ENCODE results near the gene SLC38A11. TPM values are rescaled to one million over a fixed set of nuclear protein-coding genes. Genes with fewer than 3 reads are reported as not detected.
"Not testable (repeated sequence)": the region's sequence is repeated elsewhere in the genome, so short reads cannot be mapped to it uniquely, and the experiment has no call there.

The SLC38A11 gene
- total RNA-seq, 1 experiment from 2014 or later = not detected

DNA sequence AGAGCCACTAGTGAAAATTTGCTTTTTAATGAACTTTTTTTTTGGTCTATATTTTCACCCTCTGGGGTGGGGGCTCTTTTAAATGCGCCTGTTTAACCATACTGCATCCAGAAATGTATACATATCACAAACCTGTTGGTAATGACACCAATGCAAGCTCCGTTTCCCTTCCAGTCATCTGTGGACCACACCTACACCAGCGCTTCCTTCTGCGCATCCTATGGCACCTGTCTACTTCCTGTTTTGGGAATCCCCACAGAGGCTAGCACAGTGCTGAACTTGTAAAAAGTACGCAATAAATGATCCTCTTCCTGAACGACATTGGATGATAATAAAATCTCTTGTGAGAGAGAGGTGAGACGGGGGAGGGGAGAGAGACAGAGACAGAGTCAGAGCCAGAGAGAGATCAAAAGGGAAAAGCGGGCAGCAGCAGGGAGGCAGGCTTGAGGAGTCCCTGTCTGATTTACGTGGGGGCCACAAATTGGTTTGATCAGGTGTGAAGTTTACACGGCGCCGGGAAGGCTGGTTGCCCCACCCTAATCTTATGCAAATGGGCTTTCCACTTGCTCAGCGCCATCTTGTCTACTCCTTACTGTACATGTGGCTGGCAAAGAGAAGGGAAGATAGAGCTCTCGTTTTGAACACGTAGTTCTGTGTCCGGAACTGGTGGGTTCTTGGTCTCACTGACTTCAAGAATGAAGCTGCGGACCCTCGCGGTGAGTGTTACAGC, 38.1 kb upstream of the SLC38A11 start:
- Mint-ChIP-seq H3K36me3 (ENCODE audit: insufficient read depth, unreplicated experiment) (no peaks in the 10 kb centered on the region), H3K9me3 (ENCODE audit: unreplicated experiment) (no peaks in the 10 kb centered on the region), H3K27me3 (ENCODE audit: insufficient read depth, unreplicated experiment) (no peaks in the 10 kb centered on the region), H3K4me3 (ENCODE audit: unreplicated experiment) (no peak overlapping the region), H3K4me1 (ENCODE audit: insufficient read depth, unreplicated experiment) (peaks cover 22% of the 10 kb centered on the region), H3K27ac (ENCODE audit: low read depth, unreplicated experiment) (no peak overlapping the region)
- DNase-seq (ENCODE audit: unreplicated experiment) = no peak
- TF ChIP-seq, protein P1, sequence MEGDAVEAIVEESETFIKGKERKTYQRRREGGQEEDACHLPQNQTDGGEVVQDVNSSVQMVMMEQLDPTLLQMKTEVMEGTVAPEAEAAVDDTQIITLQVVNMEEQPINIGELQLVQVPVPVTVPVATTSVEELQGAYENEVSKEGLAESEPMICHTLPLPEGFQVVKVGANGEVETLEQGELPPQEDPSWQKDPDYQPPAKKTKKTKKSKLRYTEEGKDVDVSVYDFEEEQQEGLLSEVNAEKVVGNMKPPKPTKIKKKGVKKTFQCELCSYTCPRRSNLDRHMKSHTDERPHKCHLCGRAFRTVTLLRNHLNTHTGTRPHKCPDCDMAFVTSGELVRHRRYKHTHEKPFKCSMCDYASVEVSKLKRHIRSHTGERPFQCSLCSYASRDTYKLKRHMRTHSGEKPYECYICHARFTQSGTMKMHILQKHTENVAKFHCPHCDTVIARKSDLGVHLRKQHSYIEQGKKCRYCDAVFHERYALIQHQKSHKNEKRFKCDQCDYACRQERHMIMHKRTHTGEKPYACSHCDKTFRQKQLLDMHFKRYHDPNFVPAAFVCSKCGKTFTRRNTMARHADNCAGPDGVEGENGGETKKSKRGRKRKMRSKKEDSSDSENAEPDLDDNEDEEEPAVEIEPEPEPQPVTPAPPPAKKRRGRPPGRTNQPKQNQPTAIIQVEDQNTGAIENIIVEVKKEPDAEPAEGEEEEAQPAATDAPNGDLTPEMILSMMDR (IDR thresholded peaks at IDR 0.05; ENCODE audit: unreplicated experiment) = no peak
- CTCF ChIA-PET = interaction anchor here (0.6 to 5.8 kb wide), 25 partner anchors 13 to 1771 kb away, joined by 3 to 52 read pairs (median 4); partner anchors contain the start of genes COBLL1, SCN2A and SCN3A
- intact Hi-C loops (cut with micrococcal nuclease) = loop anchor here (1.0 to 5.0 kb wide), 3 partner anchors 211 to 299 kb away; partner anchors contain the start of gene SCN3A
- POLR2A ChIA-PET = interaction anchor here (0.9 kb wide), 1 partner anchor 211 kb away, joined by 3 read pairs; the partner anchor contains the start of gene SCN3A
- no TSS peak for BruUV-seq (replicated peaks)

DNA sequence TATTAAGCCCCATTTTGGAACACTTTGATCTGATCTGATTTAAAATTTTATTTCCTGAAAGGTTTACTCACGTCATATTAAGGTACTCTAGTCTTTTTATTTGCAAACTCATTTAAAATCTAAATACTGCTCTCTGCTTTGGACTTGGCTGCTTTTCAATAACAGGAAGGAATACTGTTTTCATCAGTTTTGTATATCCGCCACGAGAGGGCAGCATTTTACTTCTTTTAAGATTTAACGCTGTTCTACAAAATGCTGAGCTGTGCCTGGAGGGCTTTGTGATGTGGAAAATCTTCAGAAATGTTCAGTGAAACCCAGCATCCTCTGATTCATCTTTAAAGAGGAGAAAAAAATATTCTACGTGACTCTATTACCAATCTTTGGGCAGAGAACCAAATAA, 37.5 kb upstream of the SLC38A11 start:
- TF ChIP-seq, protein P1 (IDR thresholded peaks at IDR 0.05; ENCODE audit: unreplicated experiment) = peak; percentile 30
- Mint-ChIP-seq H3K4me1 (ENCODE audit: insufficient read depth, unreplicated experiment) (peaks cover 22% of the 10 kb centered on the region), H3K27ac (ENCODE audit: low read depth, unreplicated experiment) (peak overlapping the region; percentile 31)

DNA sequence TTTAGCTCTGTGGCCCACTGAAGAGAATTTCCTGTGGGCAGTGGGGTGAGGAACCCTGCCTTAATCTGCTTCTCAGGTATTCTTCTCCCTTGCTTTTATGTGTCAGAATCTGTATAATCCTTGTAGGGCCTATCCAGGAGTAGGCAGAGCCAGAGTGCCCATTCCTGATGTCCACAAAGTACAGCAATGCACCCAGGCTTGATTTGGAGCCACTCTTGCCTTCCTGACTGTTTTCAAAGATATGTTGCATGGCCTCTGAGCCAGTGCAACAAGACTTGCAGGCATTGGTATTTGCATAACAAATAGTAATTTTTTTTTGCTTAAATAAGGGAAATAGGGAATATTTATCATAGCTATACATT, 36.7 kb upstream of the SLC38A11 start:
- Mint-ChIP-seq H3K4me1 (ENCODE audit: insufficient read depth, unreplicated experiment) (peaks cover 22% of the 10 kb centered on the region), H3K27ac (ENCODE audit: low read depth, unreplicated experiment) (peak overlapping the region; percentile 77)
- H3K27me3 Mint-ChIP-seq (ENCODE audit: insufficient read depth, unreplicated experiment); BruUV-seq (replicated peaks); H3K4me3 Mint-ChIP-seq (ENCODE audit: unreplicated experiment); DNase-seq (ENCODE audit: unreplicated experiment); H3K9me3 Mint-ChIP-seq (ENCODE audit: unreplicated experiment); H3K36me3 Mint-ChIP-seq (ENCODE audit: insufficient read depth, unreplicated experiment): not testable (repeated sequence)
- POLR2A ChIA-PET = interaction anchor here (0.7 to 2.0 kb wide), 6 partner anchors 25 to 1121 kb away, joined by 3 to 10 read pairs (median 4); partner anchors contain the start of gene COBLL1
- intact Hi-C loops (cut with micrococcal nuclease) = loop anchor here (2.0 to 5.0 kb wide), 2 partner anchors 255 to 301 kb away; no protein-coding TSS in a partner anchor
- CTCF ChIA-PET = interaction anchor here (0.6 to 5.8 kb wide), 22 partner anchors 16 to 1610 kb away, joined by 3 to 52 read pairs (median 4); partner anchors contain the start of gene SCN3A

More for the DNA sequence above, 37.5 kb upstream of the SLC38A11 start:
- no peak overlapping the region for H3K4me3 Mint-ChIP-seq (ENCODE audit: unreplicated experiment)
- peak; percentile 87 for DNase-seq (ENCODE audit: unreplicated experiment)
- no peaks in the 10 kb centered on the region for H3K27me3 Mint-ChIP-seq (ENCODE audit: insufficient read depth, unreplicated experiment)
- CTCF ChIA-PET = interaction anchor here (0.6 to 5.8 kb wide), 27 partner anchors 17 to 903 kb away, joined by 3 to 52 read pairs (median 4); partner anchors contain the start of genes COBLL1, SCN2A and SCN3A
- POLR2A ChIA-PET = interaction anchor here (0.9 to 1.8 kb wide), 2 partner anchors 151 to 211 kb away, joined by 3 to 6 read pairs; partner anchors contain the start of genes COBLL1 and SCN3A
- intact Hi-C loops (cut with micrococcal nuclease) = loop anchor here (1.0 to 5.0 kb wide), 3 partner anchors 211 to 300 kb away; partner anchors contain the start of gene SCN3A
- H3K36me3 Mint-ChIP-seq (ENCODE audit: insufficient read depth, unreplicated experiment) = no peaks in the 10 kb centered on the region
- H3K9me3 Mint-ChIP-seq (ENCODE audit: unreplicated experiment) = no peaks in the 10 kb centered on the region
- no TSS peak for BruUV-seq (replicated peaks)

DNA sequence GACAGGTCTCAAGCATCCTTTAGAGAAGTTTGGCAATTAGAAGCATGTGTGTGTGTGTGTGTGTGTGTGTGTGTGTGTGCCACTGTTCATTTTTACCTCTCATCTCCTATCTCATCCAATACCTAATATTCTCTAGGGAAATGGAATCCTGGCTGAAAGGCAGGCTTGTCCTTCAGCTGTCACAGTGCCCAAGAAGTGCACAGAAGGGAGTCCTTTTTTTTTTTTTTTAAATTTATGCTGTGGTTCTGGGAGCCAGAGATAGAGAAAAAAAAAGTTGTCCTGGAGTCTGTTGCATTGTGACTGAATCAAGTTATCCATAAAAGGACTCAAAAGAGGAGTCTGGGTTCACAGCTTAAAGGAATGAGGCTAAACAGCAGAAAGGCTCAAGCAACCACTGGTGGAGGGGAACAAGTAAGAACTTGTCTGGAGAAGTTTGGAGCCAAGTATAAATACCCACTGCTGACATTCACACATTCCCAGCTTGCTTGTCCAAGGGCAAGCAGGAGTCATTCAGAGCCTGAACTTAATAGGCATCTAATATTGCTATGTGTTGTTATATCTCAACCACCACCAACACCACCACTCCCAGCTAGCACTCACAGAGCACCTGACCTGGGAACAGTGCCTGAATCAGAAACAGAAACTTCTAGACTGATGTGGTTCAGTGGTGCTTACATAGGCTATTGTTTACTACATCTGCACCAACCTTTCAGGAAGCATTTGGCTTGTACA, 36.2 kb upstream of the SLC38A11 start:
- ChIA-PET CTCF (interaction anchor here (0.6 to 5.8 kb wide), 25 partner anchors 15 to 1610 kb away, joined by 3 to 52 read pairs (median 4); partner anchors contain the start of gene SCN3A), POLR2A (interaction anchor here (0.7 to 2.0 kb wide), 7 partner anchors 24 to 1121 kb away, joined by 3 to 10 read pairs (median 4); partner anchors contain the start of gene COBLL1)
- H3K9me3 Mint-ChIP-seq (ENCODE audit: unreplicated experiment); BruUV-seq (replicated peaks); H3K27me3 Mint-ChIP-seq (ENCODE audit: insufficient read depth, unreplicated experiment); H3K36me3 Mint-ChIP-seq (ENCODE audit: insufficient read depth, unreplicated experiment); H3K4me3 Mint-ChIP-seq (ENCODE audit: unreplicated experiment): not testable (repeated sequence)
- Mint-ChIP-seq H3K4me1 (ENCODE audit: insufficient read depth, unreplicated experiment) (peaks cover 22% of the 10 kb centered on the region), H3K27ac (ENCODE audit: low read depth, unreplicated experiment) (peak overlapping the region; percentile 77)
- intact Hi-C loops (cut with micrococcal nuclease) = loop anchor here (2.0 to 5.0 kb wide), 2 partner anchors 254 to 301 kb away; no protein-coding TSS in a partner anchor
- DNase-seq (ENCODE audit: unreplicated experiment) = peak; percentile 64

DNA sequence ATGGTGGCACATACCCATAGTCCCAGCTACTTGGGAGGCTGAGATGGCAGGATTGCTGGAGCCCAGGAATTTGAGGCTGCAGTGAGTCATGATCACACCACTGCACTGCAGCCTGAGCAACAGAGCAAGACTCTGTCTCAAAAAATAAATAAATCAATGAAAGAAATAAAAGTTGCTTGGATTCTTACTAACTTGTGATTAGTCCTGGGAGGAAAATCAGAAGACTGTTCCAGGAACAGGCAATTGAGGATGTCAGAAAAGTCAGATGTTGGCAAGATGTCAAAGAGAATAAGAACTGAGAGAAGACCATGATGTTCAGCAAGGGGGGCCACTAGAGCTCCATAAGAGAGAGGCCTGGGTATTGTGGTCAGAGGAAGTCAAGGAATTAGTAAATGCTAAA, 35.6 kb upstream of the SLC38A11 start:
- BruUV-seq (replicated peaks); H3K36me3 Mint-ChIP-seq (ENCODE audit: insufficient read depth, unreplicated experiment); H3K9me3 Mint-ChIP-seq (ENCODE audit: unreplicated experiment); H3K4me3 Mint-ChIP-seq (ENCODE audit: unreplicated experiment); DNase-seq (ENCODE audit: unreplicated experiment); H3K27me3 Mint-ChIP-seq (ENCODE audit: insufficient read depth, unreplicated experiment): not testable (repeated sequence)
- Mint-ChIP-seq H3K27ac (ENCODE audit: low read depth, unreplicated experiment) (peak overlapping the region; percentile 77), H3K4me1 (ENCODE audit: insufficient read depth, unreplicated experiment) (peaks cover 22% of the 10 kb centered on the region)
- CTCF ChIA-PET = interaction anchor here (0.6 to 5.8 kb wide), 15 partner anchors 15 to 1335 kb away, joined by 3 to 52 read pairs (median 4); partner anchors contain the start of gene SCN3A
- intact Hi-C loops (cut with micrococcal nuclease) = loop anchor here (5.0 kb wide), 1 partner anchor 254 kb away; no protein-coding TSS in a partner anchor
- POLR2A ChIA-PET = interaction anchor here (1.3 to 2.0 kb wide), 5 partner anchors 23 to 149 kb away, joined by 3 to 10 read pairs (median 4); partner anchors contain the start of gene COBLL1

DNA sequence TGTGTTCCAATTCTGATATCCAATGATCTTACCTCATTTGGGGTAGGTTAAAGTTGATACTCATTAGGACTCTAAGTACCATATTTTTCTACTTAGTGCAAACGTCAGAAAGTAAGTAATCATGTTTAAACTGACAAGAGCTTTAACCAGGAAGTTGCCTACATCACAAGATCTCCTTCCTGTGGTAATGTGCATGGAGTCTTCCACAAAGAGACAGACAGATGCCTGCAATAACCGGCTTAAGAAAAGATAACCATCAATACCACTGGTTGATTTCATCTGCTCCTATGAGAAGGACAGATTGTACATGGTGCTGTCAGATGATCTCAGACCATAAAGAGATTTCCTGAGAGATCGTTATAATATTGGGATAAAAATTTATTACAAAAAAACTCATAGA, 33.5 kb upstream of the SLC38A11 start:
- H3K36me3 Mint-ChIP-seq (ENCODE audit: insufficient read depth, unreplicated experiment); H3K4me3 Mint-ChIP-seq (ENCODE audit: unreplicated experiment); H3K27me3 Mint-ChIP-seq (ENCODE audit: insufficient read depth, unreplicated experiment); H3K27ac Mint-ChIP-seq (ENCODE audit: low read depth, unreplicated experiment); BruUV-seq (replicated peaks); H3K9me3 Mint-ChIP-seq (ENCODE audit: unreplicated experiment); intact Hi-C loops (cut with micrococcal nuclease); DNase-seq (ENCODE audit: unreplicated experiment); POLR2A ChIA-PET: not testable (repeated sequence)
- CTCF ChIA-PET = interaction anchor here (0.6 to 1.0 kb wide), 2 partner anchors 16 to 324 kb away, joined by 3 read pairs; no protein-coding TSS in a partner anchor
- H3K4me1 Mint-ChIP-seq (ENCODE audit: insufficient read depth, unreplicated experiment) = peaks cover 22% of the 10 kb centered on the region

DNA sequence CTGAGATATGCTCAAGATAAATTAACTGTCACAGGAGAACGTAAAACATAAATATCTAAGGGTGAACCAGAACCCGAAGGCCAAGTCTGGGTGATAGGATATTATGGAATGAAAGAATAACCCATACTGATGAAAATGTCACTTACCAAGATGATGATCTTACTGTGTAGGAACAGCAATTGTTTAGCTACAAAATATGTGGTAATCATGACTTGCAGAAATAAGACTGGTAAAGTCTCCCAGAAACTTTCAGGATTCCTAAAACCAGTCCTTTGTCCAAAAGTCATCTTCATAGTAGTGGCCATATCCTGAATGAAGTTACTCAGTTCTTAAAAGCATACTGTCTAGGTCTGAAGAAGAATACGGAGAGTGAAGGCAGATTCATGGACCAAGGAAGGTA, 30.7 kb upstream of the SLC38A11 start:
- CTCF ChIA-PET = not testable (repeated sequence)

More for the DNA sequence above, 30.7 kb upstream of the SLC38A11 start:
- DNase-seq (ENCODE audit: unreplicated experiment); H3K27me3 Mint-ChIP-seq (ENCODE audit: insufficient read depth, unreplicated experiment); H3K9me3 Mint-ChIP-seq (ENCODE audit: unreplicated experiment); H3K4me1 Mint-ChIP-seq (ENCODE audit: insufficient read depth, unreplicated experiment); intact Hi-C loops (cut with micrococcal nuclease); H3K36me3 Mint-ChIP-seq (ENCODE audit: insufficient read depth, unreplicated experiment); BruUV-seq (replicated peaks); H3K27ac Mint-ChIP-seq (ENCODE audit: low read depth, unreplicated experiment); POLR2A ChIA-PET; H3K4me3 Mint-ChIP-seq (ENCODE audit: unreplicated experiment): not testable (repeated sequence)

Data from MCF 10A (cell line).